Tibial nerve (tissue), 4 donors: ENCODE measurements around the gene REC114. TPM values are rescaled to one million over a fixed set of nuclear protein-coding genes. Genes with fewer than 3 reads are reported as not detected.

Experiments used
- DNase-seq, 2 donors: peaks; one replicate each; pipeline ENCODE4 v3.0.0-alpha.2; 2019; ENCODE audit warnings: low spot score in 2 of 2
- H3K27ac ChIP-seq, 4 donors: fragments of 200-600 bp; sonication (generic) in 3 of 4; one replicate each; pipeline ENCODE4 v1.5.1; 2017 to 2019; ENCODE audit warnings: mild to moderate bottlenecking in 1 of 4
- H3K27me3 ChIP-seq, 2 donors: fragments of 200-600 bp; sonication (generic) in 1 of 2; one replicate each; pipeline versions ENCODE4 v1.5.1 to v1.6.0; 2017 to 2019
- H3K36me3 ChIP-seq, 3 donors: fragments of 200-600 bp; sonication (generic); one replicate each; pipeline ENCODE4 v1.5.1; 2018 to 2019
- H3K4me1 ChIP-seq, 4 donors: fragments of 200-600 bp; sonication (generic) in 3 of 4; one replicate each; pipeline ENCODE4 v1.5.1; 2017 to 2019
- H3K4me3 ChIP-seq, 4 donors: fragments of 200-600 bp; sonication (generic) in 3 of 4; one replicate each; pipeline ENCODE4 v1.5.1; 2017 to 2019; ENCODE audit warnings: mild to moderate bottlenecking in 1 of 4, moderate library complexity in 1 of 4
- H3K9me3 ChIP-seq, 4 donors: fragments of 200-600 bp; sonication (generic) in 3 of 4; one replicate each; pipeline ENCODE4 v1.5.1; 2017 to 2019
- CTCF ChIP-seq, 5 experiments: fragments of 200-600 bp in 3 of 5; fragments of 450-650 bp in 2 of 5; sonication (generic) in 3 of 5; IDR thresholded peaks; one replicate each; pipeline ENCODE4 v1.5.1; 2016 to 2019; ENCODE audit warnings: antibody characterized with exemption in 5 of 5, mild to moderate bottlenecking in 3 of 5, moderate library complexity in 2 of 5
- EP300 ChIP-seq, 2 donors: sonication (generic); formaldehyde crosslinking; IDR thresholded peaks; one replicate each; pipeline ENCODE4 v1.6.1; 2017; ENCODE audit warnings: antibody characterized with exemption in 2 of 2, mild to moderate bottlenecking in 1 of 2
- POLR2A ChIP-seq, 2 donors: fragments of 450-650 bp; IDR thresholded peaks; one replicate each; pipeline ENCODE4 v1.6.1; 2017; ENCODE audit warnings: antibody characterized with exemption in 2 of 2, mild to moderate bottlenecking in 2 of 2, moderate library complexity in 2 of 2
- WGBS, 2 donors: methylation state at CpG; one replicate each; pipeline ENCODE4 v1.1.5; 2018; 5-methylcytosine and 5-hydroxymethylcytosine counted together
- total RNA-seq, 4 donors: library from RNA; depleted of rRNA; stranded (reverse); fragments of >200 nt; gene quantifications; one replicate each; pipeline ENCODE4 v1.1.0, GENCODE V29; 2016

Gene REC114
- total RNA-seq, 4 donors from 2014 or later, result not detected

GRCh38 chr15:73457334-73457733 lies 14.4 kb downstream of the REC114 start:
- Histone ChIP-seq H3K4me1 (no peaks in the 10 kb centered on the region), H3K27ac (no peak overlapping the region), H3K4me3 (no peak overlapping the region), H3K36me3 (no peaks in the 10 kb centered on the region), H3K9me3 (peaks cover 0 to 3% (median 0%) of the 10 kb centered on the region in 4 donors), H3K27me3 (no peaks in the 10 kb centered on the region)
- DNase-seq, result no peak
- 59 to 64% methylated on average over 5 of the region's 5 CpGs for WGBS, 2 donors
- TF ChIP-seq EP300 (IDR thresholded peaks at IDR 0.05) (no peak), CTCF (IDR thresholded peaks at IDR 0.05) (no peak), POLR2A (IDR thresholded peaks at IDR 0.05) (no peak)

GRCh38 chr15:73460662-73461061 lies 17.7 kb downstream of the REC114 start:
- Histone ChIP-seq H3K27me3 (no peaks in the 10 kb centered on the region), H3K36me3 (no peaks in the 10 kb centered on the region), H3K4me3 (no peak overlapping the region), H3K9me3 (no peaks in the 10 kb centered on the region), H3K4me1 (no peaks in the 10 kb centered on the region), H3K27ac (no peak overlapping the region)
- DNase-seq, result no peak
- TF ChIP-seq CTCF (IDR thresholded peaks at IDR 0.05), result no peak
- no peak for TF ChIP-seq EP300 (IDR thresholded peaks at IDR 0.05)
- TF ChIP-seq POLR2A (IDR thresholded peaks at IDR 0.05), result no peak

GRCh38 chr15:73464602-73465001 lies 21.6 kb downstream of the REC114 start:
- no peaks in the 10 kb centered on the region for H3K4me1 ChIP-seq
- WGBS, 2 donors, result 46 to 51% methylated on average over 2 of the region's 2 CpGs
- no peak for DNase-seq
- no peak overlapping the region for H3K27ac ChIP-seq
- no peaks in the 10 kb centered on the region for H3K9me3 ChIP-seq
- no peak overlapping the region for H3K4me3 ChIP-seq
- H3K27me3 ChIP-seq, result peaks cover 0 to 4% of the 10 kb centered on the region in 2 donors
- no peak for TF ChIP-seq POLR2A (IDR thresholded peaks at IDR 0.05)
- TF ChIP-seq EP300 (IDR thresholded peaks at IDR 0.05), result no peak
- no peak for TF ChIP-seq CTCF (IDR thresholded peaks at IDR 0.05)
- H3K36me3 ChIP-seq, result no peaks in the 10 kb centered on the region

GRCh38 chr15:73467758-73468157 lies 24.8 kb downstream of the REC114 start:
- TF ChIP-seq CTCF (IDR thresholded peaks at IDR 0.05) (no peak), EP300 (IDR thresholded peaks at IDR 0.05) (no peak), POLR2A (IDR thresholded peaks at IDR 0.05) (no peak)
- Histone ChIP-seq H3K4me1 (no peaks in the 10 kb centered on the region), H3K27me3 (peaks cover 0 to 4% of the 10 kb centered on the region in 2 donors), H3K27ac (no peak overlapping the region), H3K36me3 (no peaks in the 10 kb centered on the region), H3K9me3 (no peaks in the 10 kb centered on the region), H3K4me3 (no peak overlapping the region)
- WGBS, 2 donors, result 64 to 66% methylated on average over 3 of the region's 3 CpGs
- DNase-seq, result no peak

GRCh38 chr15:73474785-73475184 lies 31.8 kb downstream of the REC114 start:
- DNase-seq, result no peak
- TF ChIP-seq POLR2A (IDR thresholded peaks at IDR 0.05) (no peak), EP300 (IDR thresholded peaks at IDR 0.05) (no peak), CTCF (IDR thresholded peaks at IDR 0.05) (no peak)
- Histone ChIP-seq H3K9me3 (peaks cover 0 to 9% (median 0%) of the 10 kb centered on the region in 4 donors), H3K4me3 (no peak overlapping the region), H3K27ac (no peak overlapping the region), H3K4me1 (no peaks in the 10 kb centered on the region), H3K27me3 (no peaks in the 10 kb centered on the region), H3K36me3 (no peaks in the 10 kb centered on the region)
- 88 to 90% methylated on average over 5 of the region's 5 CpGs for WGBS, 2 donors
